ENCODE data around the gene PACRG. TPM values are rescaled to one million over a fixed set of nuclear protein-coding genes. Genes with fewer than 3 reads are reported as not detected.
A peak's percentile ranks its signal among the peaks of the same experiment; 100 is the strongest.

PACRG gene
- total and polyA plus RNA-seq, 2 donors (not counting 3 experiments of a cell fraction or from before 2014, with no cell fraction given), result 0.08 TPM; not detected in 1

- Histone ChIP-seq H3K4me2 (ENCODE audit: insufficient read depth, low read length) (peak overlapping the region; percentile 39), H3K4me3 (replicated peaks in 1 of 3; ENCODE audit: insufficient read depth in 1 of 3, low read depth in 1 of 3, low read length in 3 of 3) (no peak overlapping the region), H3K36me3 (ENCODE audit: control insufficient read depth in 2 of 2, extremely low read depth in 1 of 2, insufficient read depth in 2 of 2, low read length in 2 of 2) (no peaks in the 10 kb centered on the region), H2AFZ (ENCODE audit: low read depth, low read length) (peak overlapping the region; percentile 54), H3K4me1 (ENCODE audit: control insufficient read depth, extremely low read depth, insufficient read depth, low read length) (no peaks in the 10 kb centered on the region), H4K20me1 (replicated peaks; ENCODE audit: control insufficient read depth, extremely low read depth, insufficient read depth, low read length) (no peaks in the 10 kb centered on the region), H3K9ac (replicated peaks; ENCODE audit: extremely low read depth, insufficient read depth, low read length) (peak overlapping the region; percentile 46), H3K27ac (ENCODE audit: insufficient read depth, low read depth, low read length) (no peak overlapping the region), H3K9me1 (replicated peaks; ENCODE audit: control insufficient read depth, extremely low read depth, insufficient read depth, low read length) (no peaks in the 10 kb centered on the region), H3K79me2 (ENCODE audit: control insufficient read depth, insufficient read depth, low read length) (no peaks in the 10 kb centered on the region), H3K9me3 (replicated peaks; ENCODE audit: control insufficient read depth, insufficient read depth, low read length) (no peaks in the 10 kb centered on the region), H3K27me3 (ENCODE audit: control insufficient read depth in 2 of 2, insufficient read depth in 2 of 2, low read length in 2 of 2) (no peaks in the 10 kb centered on the region)
- DNase-seq (ENCODE audit: low read depth, low spot score) (peak; percentile 69), FAIRE-seq (peak; percentile 70)
- CTCF ChIA-PET, result no interaction called here
- TF ChIP-seq CTCF (IDR thresholded peaks at IDR 0.05; ENCODE audit: extremely low read depth in 1 of 2, insufficient read depth in 1 of 2, low read depth in 1 of 2, low read length in 2 of 2) (peak; percentile 19 to 45), POLR2A (IDR thresholded peaks at IDR 0.05; ENCODE audit: low read depth, low read length) (no peak), FOS (IDR thresholded peaks at IDR 0.05; ENCODE audit: borderline replicate concordance, insufficient read depth, low read length) (peak; percentile 28)
- POLR2A ChIA-PET, result no interaction called here
- intact Hi-C loops (cut with micrococcal nuclease) (loop anchor here (2.0 to 5.0 kb wide), 3 partner anchors 560 to 1250 kb away; no protein-coding TSS in a partner anchor), dilution Hi-C loops (cut with MboI; ENCODE audit: extremely low pct_ligation_motif_present, low sequenced_read_pairs) (no loop called here)
- no TSS peak for BruUV-seq (replicated peaks)
These were observed 129.1 kb downstream of the PACRG start for GRCh38 chr6:162856885-162857284.

- no peak for FAIRE-seq
- POLR2A ChIA-PET, result no interaction called here
- H3K27me3 ChIP-seq (ENCODE audit: control insufficient read depth in 2 of 2, insufficient read depth in 2 of 2, low read length in 2 of 2), result no peaks in the 10 kb centered on the region
- peak overlapping the region; percentile 46 for H3K9ac ChIP-seq (replicated peaks; ENCODE audit: extremely low read depth, insufficient read depth, low read length)
- no peak for DNase-seq (ENCODE audit: low read depth, low spot score)
- H4K20me1 ChIP-seq (replicated peaks; ENCODE audit: control insufficient read depth, extremely low read depth, insufficient read depth, low read length), result no peaks in the 10 kb centered on the region
- H3K36me3 ChIP-seq (ENCODE audit: control insufficient read depth in 2 of 2, extremely low read depth in 1 of 2, insufficient read depth in 2 of 2, low read length in 2 of 2), result no peaks in the 10 kb centered on the region
- intact Hi-C loops (cut with micrococcal nuclease) (loop anchor here (2.0 to 5.0 kb wide), 3 partner anchors 559 to 1250 kb away; no protein-coding TSS in a partner anchor), dilution Hi-C loops (cut with MboI; ENCODE audit: extremely low pct_ligation_motif_present, low sequenced_read_pairs) (no loop called here)
- no peak overlapping the region for H3K4me3 ChIP-seq (replicated peaks in 1 of 3; ENCODE audit: insufficient read depth in 1 of 3, low read depth in 1 of 3, low read length in 3 of 3)
- no peaks in the 10 kb centered on the region for H3K79me2 ChIP-seq (ENCODE audit: control insufficient read depth, insufficient read depth, low read length)
- CTCF ChIA-PET, result no interaction called here
- TF ChIP-seq MYC (IDR thresholded peaks at IDR 0.05; ENCODE audit: low read depth, low read length), result no peak
- no peak for TF ChIP-seq EZH2 (IDR thresholded peaks at IDR 0.05; ENCODE audit: borderline replicate concordance, low read depth, low read length, severe bottlenecking)
- TF ChIP-seq JUN (IDR thresholded peaks at IDR 0.05; ENCODE audit: borderline replicate concordance, insufficient read depth, insufficient read length, low read depth), result no peak
- TF ChIP-seq GATA2 (IDR thresholded peaks at IDR 0.05; ENCODE audit: insufficient read depth, insufficient read length, low read depth, low read length), result no peak
- no peaks in the 10 kb centered on the region for H3K4me1 ChIP-seq (ENCODE audit: control insufficient read depth, extremely low read depth, insufficient read depth, low read length)
- no peak overlapping the region for H3K27ac ChIP-seq (ENCODE audit: insufficient read depth, low read depth, low read length)
- peak overlapping the region; percentile 39 for H3K4me2 ChIP-seq (ENCODE audit: insufficient read depth, low read length)
- no peaks in the 10 kb centered on the region for H3K9me1 ChIP-seq (replicated peaks; ENCODE audit: control insufficient read depth, extremely low read depth, insufficient read depth, low read length)
- BruUV-seq (replicated peaks), result no TSS peak
- peak overlapping the region; percentile 54 for H2AFZ ChIP-seq (ENCODE audit: low read depth, low read length)
- H3K9me3 ChIP-seq (replicated peaks; ENCODE audit: control insufficient read depth, insufficient read depth, low read length), result no peaks in the 10 kb centered on the region
These were observed 129.6 kb downstream of the PACRG start for GRCh38 chr6:162857326-162857725.
